ENCODE data around the gene AP1S3.

AP1S3 gene

GRCh38 chr2:223772363-223772762 lies 65.0 kb downstream of the AP1S3 start:
- Histone ChIP-seq H3K36me3 (replicated peaks; ENCODE audit: insufficient read depth, low read length) (no peaks in the 10 kb centered on the region; the same call in 1 of the 2 replicates), H3K27ac (ENCODE audit: low read length) (no peak overlapping the region)
- no peak for DNase-seq

GRCh38 chr2:223771475-223771874 lies 65.9 kb downstream of the AP1S3 start:
- H3K9ac ChIP-seq (ENCODE audit: low read length): no peak overlapping the region
- no peak for TF ChIP-seq CTCF (IDR thresholded peaks at IDR 0.05; ENCODE audit: low read length)
- TF ChIP-seq EZH2phosphoT487 (IDR thresholded peaks at IDR 0.05; ENCODE audit: low read length): no peak
- no peak for TF ChIP-seq EZH2 (optimal IDR thresholded peaks at IDR 0.05; ENCODE audit: low read depth, low read length)
- no peak overlapping the region for H2AFZ ChIP-seq (ENCODE audit: low read length)
- H3K4me3 ChIP-seq (ENCODE audit: low read length): no peak overlapping the region
- no peaks in the 10 kb centered on the region for H3K79me2 ChIP-seq (ENCODE audit: low read length)
- no peaks in the 10 kb centered on the region for H3F3A ChIP-seq (ENCODE audit: insufficient read depth, low read length)
- no peaks in the 10 kb centered on the region for H3K9me3 ChIP-seq (replicated peaks; ENCODE audit: insufficient read depth, low read length)
- no peak overlapping the region for H3K4me2 ChIP-seq (ENCODE audit: low read depth, low read length)
- DNase-seq: no peak
- no peaks in the 10 kb centered on the region; the same call in 1 of the 2 replicates for H3K36me3 ChIP-seq (replicated peaks; ENCODE audit: insufficient read depth, low read length)
- no peaks in the 10 kb centered on the region for H3K4me1 ChIP-seq (ENCODE audit: low read length)
- no peak overlapping the region for H3K27ac ChIP-seq (ENCODE audit: low read length)
- no peaks in the 10 kb centered on the region for H4K20me1 ChIP-seq (ENCODE audit: insufficient read depth, low read length)
- H3K27me3 ChIP-seq (replicated peaks; ENCODE audit: insufficient read depth, low read length): no peaks in the 10 kb centered on the region
- no peaks in the 10 kb centered on the region for H3K9me2 ChIP-seq (replicated peaks; ENCODE audit: insufficient read depth, low read length)

More at GRCh38 chr2:223772363-223772762, 65.0 kb downstream of the AP1S3 start:
- Histone ChIP-seq H3K27me3 (replicated peaks; ENCODE audit: insufficient read depth, low read length) (no peaks in the 10 kb centered on the region), H3K4me2 (ENCODE audit: low read depth, low read length) (no peak overlapping the region), H2AFZ (ENCODE audit: low read length) (no peak overlapping the region), H3K4me1 (ENCODE audit: low read length) (no peaks in the 10 kb centered on the region), H3K9me2 (replicated peaks; ENCODE audit: insufficient read depth, low read length) (no peaks in the 10 kb centered on the region), H3K9ac (ENCODE audit: low read length) (no peak overlapping the region), H3K79me2 (ENCODE audit: low read length) (no peaks in the 10 kb centered on the region), H3K9me3 (replicated peaks; ENCODE audit: insufficient read depth, low read length) (no peaks in the 10 kb centered on the region), H3F3A (ENCODE audit: insufficient read depth, low read length) (no peaks in the 10 kb centered on the region), H3K4me3 (ENCODE audit: low read length) (no peak overlapping the region), H4K20me1 (ENCODE audit: insufficient read depth, low read length) (no peaks in the 10 kb centered on the region)
- TF ChIP-seq EZH2phosphoT487 (IDR thresholded peaks at IDR 0.05; ENCODE audit: low read length) (no peak), CTCF (IDR thresholded peaks at IDR 0.05; ENCODE audit: low read length) (no peak), EZH2 (optimal IDR thresholded peaks at IDR 0.05; ENCODE audit: low read depth, low read length) (no peak)

- DNase-seq: no peak
These were observed 69.2 kb downstream of the AP1S3 start for GRCh38 chr2:223768179-223768578.

More at GRCh38 chr2:223768179-223768578, 69.2 kb downstream of the AP1S3 start:
- Histone ChIP-seq H3K4me1 (ENCODE audit: low read length) (no peaks in the 10 kb centered on the region), H4K20me1 (ENCODE audit: insufficient read depth, low read length) (no peaks in the 10 kb centered on the region), H3K4me3 (ENCODE audit: low read length) (no peak overlapping the region), H3K9me2 (replicated peaks; ENCODE audit: insufficient read depth, low read length) (no peaks in the 10 kb centered on the region), H3K36me3 (replicated peaks; ENCODE audit: insufficient read depth, low read length) (no peaks in the 10 kb centered on the region; the same call in 1 of the 2 replicates), H3K27me3 (replicated peaks; ENCODE audit: insufficient read depth, low read length) (no peaks in the 10 kb centered on the region), H3F3A (ENCODE audit: insufficient read depth, low read length) (peaks cover 4% of the 10 kb centered on the region; the same call in 1 of the 2 replicates), H3K9ac (ENCODE audit: low read length) (no peak overlapping the region), H3K9me3 (replicated peaks; ENCODE audit: insufficient read depth, low read length) (no peaks in the 10 kb centered on the region), H2AFZ (ENCODE audit: low read length) (no peak overlapping the region), H3K27ac (ENCODE audit: low read length) (no peak overlapping the region), H3K4me2 (ENCODE audit: low read depth, low read length) (no peak overlapping the region), H3K79me2 (ENCODE audit: low read length) (no peaks in the 10 kb centered on the region)
- TF ChIP-seq EZH2 (optimal IDR thresholded peaks at IDR 0.05; ENCODE audit: low read depth, low read length) (no peak), CTCF (IDR thresholded peaks at IDR 0.05; ENCODE audit: low read length) (no peak), EZH2phosphoT487 (IDR thresholded peaks at IDR 0.05; ENCODE audit: low read length) (no peak)

Measured in MM.1S (cell line).